Fibroblast of skin of abdomen (primary cell): ENCODE results near the gene HLA-DOA.
A peak's percentile ranks its signal among the peaks of the same experiment; 100 is the strongest.

Experiments used
- DNase-seq: peaks from one replicate; pipeline ENCODE4 v3.0.0-alpha.2; 2013

The HLA-DOA gene

DNA sequence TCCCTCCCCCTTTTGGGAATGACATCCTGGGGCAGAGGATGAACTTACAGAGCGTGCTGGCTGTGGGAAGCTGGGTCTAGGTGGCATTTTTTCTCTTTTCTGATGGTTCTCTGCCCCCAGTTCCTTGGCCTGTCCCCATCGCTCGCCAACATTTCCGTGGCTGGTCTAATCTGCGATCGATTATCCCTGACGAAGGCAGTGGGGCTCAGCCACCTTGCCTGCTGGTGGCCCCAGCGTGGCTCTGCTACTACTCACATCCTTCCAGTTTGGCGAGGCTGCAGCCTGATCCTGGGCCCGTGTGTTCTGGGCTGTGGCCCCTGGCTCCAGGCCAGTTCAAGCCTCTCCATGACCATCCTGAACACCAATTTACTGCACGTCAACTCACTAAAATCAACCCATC is 6.4 kb upstream of the HLA-DOA start:
- no peak for DNase-seq

- DNase-seq = peak; percentile 76
Observed at GRCh38 chr6:33014841-33015634, 5.6 kb upstream of the HLA-DOA start.

DNA sequence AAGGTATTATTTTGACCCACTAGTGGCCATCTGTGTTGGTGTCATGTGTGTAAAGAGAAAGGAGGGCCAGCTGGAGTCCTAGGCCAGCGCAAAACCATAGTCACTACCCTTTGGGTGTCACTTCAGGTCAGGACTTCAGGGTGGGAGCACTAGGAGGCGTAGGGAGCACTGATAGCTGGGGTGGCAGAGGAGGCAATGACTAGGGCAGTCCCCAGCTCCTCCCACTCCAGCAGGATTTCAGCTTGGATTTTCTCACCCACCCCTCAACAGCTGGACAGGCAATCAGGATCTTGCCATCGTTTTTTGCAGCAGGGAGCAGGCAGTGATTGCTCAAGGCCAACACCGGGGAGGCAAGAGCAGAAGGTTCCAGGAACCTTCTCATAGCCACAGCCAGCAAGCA is 4.2 kb upstream of the HLA-DOA start:
- no peak for DNase-seq

- DNase-seq = no peak
Observed at GRCh38 chr6:33010356-33010755, 965 bp upstream of the HLA-DOA start.

DNA sequence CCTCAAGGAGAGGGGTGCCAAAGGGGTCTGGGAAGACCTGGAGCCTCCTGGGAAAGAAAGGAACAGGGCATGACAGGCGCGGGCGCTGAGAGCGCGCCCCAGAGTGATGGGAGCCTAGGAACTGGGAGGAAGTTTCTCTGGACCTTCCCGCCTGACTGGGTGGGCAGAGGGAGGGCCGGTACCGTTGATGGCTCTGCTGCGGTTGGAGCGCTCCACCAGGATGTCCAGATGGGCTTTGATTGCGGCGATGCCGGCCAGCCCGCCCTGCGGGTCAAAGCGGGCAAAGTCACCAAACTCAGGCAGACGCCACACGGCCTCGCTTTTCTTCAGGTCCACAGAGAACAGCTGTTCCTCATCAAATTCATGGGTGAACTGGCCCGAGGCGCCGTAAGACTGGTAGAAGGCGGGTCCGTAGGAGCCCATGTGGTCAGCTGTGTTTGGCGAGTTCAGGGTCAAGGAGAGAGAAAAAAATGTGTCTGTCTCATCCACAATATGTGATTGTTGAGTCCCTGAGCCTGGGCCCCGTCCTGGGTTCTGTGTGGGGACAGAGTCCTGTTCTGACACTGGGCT is 1.5 kb downstream of the HLA-DOA start:
- no peak for DNase-seq

GRCh38 chr6:33004940-33005339 is 4.5 kb downstream of the HLA-DOA start:
- no peak for DNase-seq

- no peak for DNase-seq
Observed at GRCh38 chr6:33001685-33002084, 7.7 kb downstream of the HLA-DOA start.

- no peak for DNase-seq
Observed at GRCh38 chr6:33000055-33000454, 9.3 kb downstream of the HLA-DOA start.

GRCh38 chr6:32995448-32995847 is 13.9 kb downstream of the HLA-DOA start:
- no peak for DNase-seq

- DNase-seq = no peak
Observed at GRCh38 chr6:32993363-32993973, 15.9 kb downstream of the HLA-DOA start.

GRCh38 chr6:32991972-32992371 is 17.4 kb downstream of the HLA-DOA start:
- no peak for DNase-seq

- no peak for DNase-seq
Observed at GRCh38 chr6:32989368-32989767, 20.0 kb downstream of the HLA-DOA start.

DNA sequence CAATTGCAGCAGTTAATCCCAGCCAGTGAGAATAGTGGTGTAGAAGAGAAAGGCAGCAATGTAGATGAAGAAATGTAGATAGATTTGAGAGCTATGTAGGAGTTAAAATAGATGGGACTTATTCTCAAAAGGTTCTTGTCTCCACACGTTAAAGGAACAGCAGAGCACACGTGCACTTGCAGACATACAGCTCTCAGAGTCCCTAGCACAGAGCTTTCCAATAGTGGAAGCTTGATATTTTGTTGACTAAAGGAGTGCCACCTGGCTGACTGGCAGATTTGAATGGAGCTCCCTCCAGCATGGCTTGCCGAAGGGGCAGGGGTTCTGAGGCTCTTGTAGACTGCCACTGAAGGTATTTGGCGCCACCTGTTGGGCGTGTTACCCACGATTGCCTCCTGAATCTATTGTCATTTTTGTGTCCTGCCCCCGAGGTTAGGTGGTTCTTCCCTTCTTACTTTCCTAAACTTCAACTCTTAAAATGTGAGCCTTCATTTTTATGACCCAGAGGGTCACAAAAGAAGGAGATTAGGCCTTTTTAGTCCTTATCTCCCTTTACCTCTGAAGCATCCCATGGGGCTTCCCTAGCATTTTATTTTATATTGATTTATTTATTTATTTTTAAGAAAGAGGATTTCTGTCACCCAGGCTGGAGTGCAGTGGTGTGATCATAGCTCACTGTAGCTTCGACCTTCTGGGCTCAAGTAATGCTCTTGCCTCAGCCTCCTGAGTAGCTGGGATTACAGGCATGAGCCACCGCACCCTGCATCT is 24.6 kb downstream of the HLA-DOA start:
- DNase-seq = peak; percentile 78

DNA sequence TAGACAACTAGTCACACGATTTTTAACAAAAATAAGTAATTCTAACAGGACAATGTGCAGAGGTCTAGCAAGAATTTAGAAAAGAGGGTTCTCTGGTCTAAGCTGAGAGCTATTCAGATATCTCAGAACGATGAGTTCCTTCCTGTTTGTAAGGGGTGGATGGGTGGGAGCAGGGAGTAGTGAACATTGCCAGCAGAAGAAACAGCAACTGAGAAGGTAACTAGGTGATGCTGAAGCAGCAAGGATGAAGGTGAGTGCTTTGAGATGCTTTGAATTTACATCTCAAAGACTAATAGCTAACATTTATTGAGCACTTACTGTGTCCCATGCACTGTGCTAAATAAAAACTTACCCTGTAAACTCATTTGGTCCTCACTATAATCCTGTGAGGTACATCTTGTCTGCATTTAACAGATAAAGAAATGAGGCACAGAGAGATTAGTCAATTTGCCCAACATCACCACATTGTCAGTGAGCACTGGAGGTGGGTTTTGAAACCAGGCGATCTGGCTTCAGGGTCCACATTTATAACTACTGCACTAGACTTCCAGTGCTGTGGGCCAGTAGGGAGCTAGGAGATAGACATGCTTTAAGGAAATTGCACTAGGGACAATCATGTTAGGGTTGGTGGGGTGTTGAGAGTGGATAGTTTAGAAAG is 25.3 kb downstream of the HLA-DOA start:
- DNase-seq = no peak

GRCh38 chr6:32983493-32983848 is 25.9 kb downstream of the HLA-DOA start:
- DNase-seq = no peak

GRCh38 chr6:32982702-32983492 is 26.5 kb downstream of the HLA-DOA start:
- no peak for DNase-seq

- peak; percentile 18 for DNase-seq
Observed at GRCh38 chr6:32982084-32982701, 27.2 kb downstream of the HLA-DOA start.

DNA sequence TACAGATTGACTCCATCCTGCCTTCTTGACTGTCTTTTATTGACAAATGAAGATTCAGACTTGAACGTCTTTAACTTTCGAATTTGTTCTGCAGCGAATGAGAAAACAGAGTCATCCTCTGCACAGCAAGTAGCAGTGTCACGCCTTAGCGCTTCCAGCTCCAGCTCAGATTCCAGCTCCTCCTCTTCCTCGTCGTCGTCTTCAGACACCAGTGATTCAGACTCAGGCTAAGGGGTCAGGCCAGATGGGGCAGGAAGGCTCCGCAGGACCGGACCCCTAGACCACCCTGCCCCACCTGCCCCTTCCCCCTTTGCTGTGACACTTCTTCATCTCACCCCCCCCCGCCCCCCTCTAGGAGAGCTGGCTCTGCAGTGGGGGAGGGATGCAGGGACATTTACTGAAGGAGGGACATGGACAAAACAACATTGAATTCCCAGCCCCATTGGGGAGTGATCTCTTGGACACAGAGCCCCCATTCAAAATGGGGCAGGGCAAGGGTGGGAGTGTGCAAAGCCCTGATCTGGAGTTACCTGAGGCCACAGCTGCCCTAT is 28.8 kb downstream of the HLA-DOA start:
- no peak for DNase-seq

DNA sequence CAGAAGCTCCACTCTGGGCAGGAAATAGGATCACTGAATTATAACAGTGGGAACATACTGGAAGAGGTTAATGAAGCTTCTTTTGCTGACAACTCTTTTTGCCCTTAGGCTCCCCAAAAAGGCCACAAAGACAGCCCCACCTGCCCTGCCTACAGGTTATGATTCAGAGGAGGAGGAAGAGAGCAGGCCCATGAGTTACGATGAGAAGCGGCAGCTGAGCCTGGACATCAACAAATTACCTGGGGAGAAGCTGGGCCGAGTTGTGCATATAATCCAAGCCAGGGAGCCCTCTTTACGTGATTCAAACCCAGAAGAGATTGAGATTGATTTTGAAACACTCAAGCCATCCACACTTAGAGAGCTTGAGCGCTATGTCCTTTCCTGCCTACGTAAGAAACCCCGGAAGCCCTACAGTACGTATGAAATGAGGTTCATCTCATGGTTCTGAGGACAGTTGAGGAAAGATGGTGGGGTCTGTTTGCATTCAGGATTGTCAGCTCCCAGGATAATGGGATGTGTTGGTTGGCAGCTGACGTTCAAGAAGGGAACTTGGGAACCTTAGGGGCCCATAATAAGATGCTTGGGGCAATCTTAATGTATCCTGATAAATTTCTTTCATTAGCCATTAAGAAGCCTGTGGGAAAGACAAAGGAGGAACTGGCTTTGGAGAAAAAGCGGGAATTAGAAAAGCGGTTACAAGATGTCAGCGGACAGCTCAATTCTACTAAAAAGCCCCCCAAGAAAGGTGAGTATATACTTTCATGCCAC is 29.5 kb downstream of the HLA-DOA start:
- DNase-seq = no peak

- DNase-seq = no peak
Observed at GRCh38 chr6:32977953-32978324, 31.5 kb downstream of the HLA-DOA start.
